ENCODE results near the gene NUDT14. TPM values are rescaled to one million over a fixed set of nuclear protein-coding genes. Genes with fewer than 3 reads are reported as not detected.
A peak's percentile ranks its signal among the peaks of the same experiment; 100 is the strongest.

Gene NUDT14
- total RNA-seq, 1 donor from 2014 or later: 68.4 TPM

GRCh38 chr14:105124823-105125222 is 56.3 kb downstream of the NUDT14 start:
- peak in 1 of 2 experiments; percentile 19 for DNase-seq (ENCODE audit: low spot score in 2 of 2, unreplicated experiment in 2 of 2)
- Mint-ChIP-seq H3K4me3 (no peak overlapping the region), H3K4me1 (peaks cover 22% of the 10 kb centered on the region), H3K27me3 (ENCODE audit: low read depth) (peaks cover 3% of the 10 kb centered on the region), H3K9me3 (peaks cover 34% of the 10 kb centered on the region), H3K36me3 (peaks cover 4% of the 10 kb centered on the region), H3K27ac (no peak overlapping the region)
- TF ChIP-seq CTCF (IDR thresholded peaks at IDR 0.05; ENCODE audit: unreplicated experiment): no peak

- H3K27me3 Mint-ChIP-seq (ENCODE audit: low read depth): peaks cover 3% of the 10 kb centered on the region
- TF ChIP-seq CTCF (IDR thresholded peaks at IDR 0.05; ENCODE audit: unreplicated experiment): no peak
- H3K4me1 Mint-ChIP-seq: peaks cover 28% of the 10 kb centered on the region
- H3K36me3 Mint-ChIP-seq: peaks cover 4% of the 10 kb centered on the region
- DNase-seq (ENCODE audit: low spot score in 2 of 2, unreplicated experiment in 2 of 2): peak in 1 of 2 experiments; percentile 36
- H3K9me3 Mint-ChIP-seq: peaks cover 29% of the 10 kb centered on the region
- H3K27ac Mint-ChIP-seq: no peak overlapping the region
- no peak overlapping the region for H3K4me3 Mint-ChIP-seq
Measured at GRCh38 chr14:105123981-105124765, 56.9 kb downstream of the NUDT14 start.

GRCh38 chr14:105123064-105123665 is 57.9 kb downstream of the NUDT14 start:
- peaks cover 4% of the 10 kb centered on the region for H3K36me3 Mint-ChIP-seq
- DNase-seq (ENCODE audit: low spot score in 2 of 2, unreplicated experiment in 2 of 2): peak in 1 of 2 experiments; percentile 7
- no peak overlapping the region for H3K27ac Mint-ChIP-seq
- H3K9me3 Mint-ChIP-seq: peaks cover 29% of the 10 kb centered on the region
- no peaks in the 10 kb centered on the region for H3K27me3 Mint-ChIP-seq (ENCODE audit: low read depth)
- H3K4me1 Mint-ChIP-seq: peaks cover 38% of the 10 kb centered on the region
- H3K4me3 Mint-ChIP-seq: no peak overlapping the region
- TF ChIP-seq CTCF (IDR thresholded peaks at IDR 0.05; ENCODE audit: unreplicated experiment): no peak

Small RNA genes within 50 kb of the gene (microRNA-seq; reads per million reads assigned to microRNA genes)
- 1.5 reads per million for gene MIR6765

Other genes with a start within 250 kb of the NUDT14 start
- 2.4 to 2.8 TPM (median 2.6 TPM) in 3 replicates for gene AHNAK2, start 202.9 kb downstream of the NUDT14 start, total RNA-seq
- gene CLBA1, start 195.5 kb downstream of the NUDT14 start, total RNA-seq: 9.0 to 10.3 TPM (median 10.2 TPM) in 3 replicates
- 31.5 to 33.9 TPM (median 32.3 TPM) in 3 replicates for gene CDCA4, start 160.2 kb downstream of the NUDT14 start, total RNA-seq
- gene GPR132, start 115.9 kb downstream of the NUDT14 start, total RNA-seq: 1.0 to 1.6 TPM (median 1.1 TPM) in 3 replicates
- gene JAG2, start 12.5 kb downstream of the NUDT14 start, total RNA-seq: 33.7 to 38.9 TPM (median 33.9 TPM) in 3 replicates
- 38.4 to 41.2 TPM (median 39.8 TPM) in 3 replicates for gene BTBD6, start 67.2 kb upstream of the NUDT14 start, total RNA-seq
- gene BRF1, start 119.7 kb upstream of the NUDT14 start, total RNA-seq: 72.8 to 78.6 TPM (median 75.0 TPM) in 3 replicates
- 135 to 147 TPM (median 138 TPM) in 3 replicates for gene PACS2, start 133.4 kb upstream of the NUDT14 start, total RNA-seq
- gene TEX22, start 217.2 kb upstream of the NUDT14 start, total RNA-seq: 3.5 to 4.8 TPM (median 4.5 TPM) in 3 replicates
- 256 to 261 TPM (median 259 TPM) in 3 replicates for gene MTA1, start 238.5 kb upstream of the NUDT14 start, total RNA-seq